ENCODE results near the gene NHLRC2. TPM values are rescaled to one million over a fixed set of nuclear protein-coding genes. Genes with fewer than 3 reads are reported as not detected.

NHLRC2 gene
- total RNA-seq, 1 experiment from 2014 or later, result 30.9 TPM

DNA sequence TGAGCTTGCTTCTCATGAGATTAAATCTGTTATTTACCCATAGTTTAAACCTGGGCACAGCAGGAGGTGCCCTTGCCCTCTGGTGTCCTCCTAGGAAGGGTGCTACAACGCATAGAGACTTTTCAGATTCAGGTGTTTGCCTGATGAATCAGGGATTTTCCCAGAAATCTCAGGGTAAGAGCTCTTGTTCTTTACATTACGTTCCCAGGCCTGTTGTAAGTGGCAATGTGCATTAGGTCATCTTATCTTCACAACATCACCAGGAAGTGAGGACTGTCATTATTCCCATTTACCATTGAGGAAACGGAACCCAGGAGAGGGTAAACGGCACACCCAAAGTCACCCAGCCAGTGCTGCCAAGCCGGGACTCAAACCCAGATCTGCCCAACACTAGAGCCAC is 73.0 kb downstream of the NHLRC2 start:
- no CpG with 5 or more reads among the region's 5 CpGs for WGBS (ENCODE audit: extremely low coverage, insufficient read length, low lambda C conversion rate)
- Histone ChIP-seq H4K91ac (ENCODE audit: insufficient read length, low read depth, low read length) (no peak overlapping the region), H3K79me2 (ENCODE audit: insufficient read depth, low read length) (no peaks in the 10 kb centered on the region), H3K27ac (ENCODE audit: insufficient read length, low read depth, low read length) (no peak overlapping the region), H4K8ac (replicated peaks; ENCODE audit: insufficient read length, low read depth, low read length) (no peak overlapping the region), H3K4me1 (ENCODE audit: insufficient read depth, low read length) (peaks cover 3% of the 10 kb centered on the region; the same call in 1 of the 2 replicates), H2BK120ac (ENCODE audit: low read depth, low read length, poor library complexity, severe bottlenecking) (no peak overlapping the region), H3K9ac (ENCODE audit: extremely low read depth, insufficient read length, low read length) (no peak overlapping the region), H3K4me2 (ENCODE audit: insufficient read depth, insufficient read length, low read length) (no peak overlapping the region), H3K23ac (ENCODE audit: insufficient read length, low read depth, low read length) (no peak overlapping the region), H2BK15ac (ENCODE audit: low read depth, low read length) (no peak overlapping the region), H3K27me3 (ENCODE audit: insufficient read depth, low read length) (no peaks in the 10 kb centered on the region), H4K20me1 (ENCODE audit: control insufficient read depth, insufficient read depth, insufficient read length) (no peaks in the 10 kb centered on the region), H3K18ac (ENCODE audit: insufficient read length, low read depth, low read length) (no peak overlapping the region), H3K14ac (ENCODE audit: insufficient read depth, low read length) (no peak overlapping the region), H3K4ac (ENCODE audit: low read depth, low read length) (no peak overlapping the region), H3K79me1 (ENCODE audit: insufficient read depth, low read depth, low read length, poor library complexity, severe bottlenecking) (no peaks in the 10 kb centered on the region), H2AFZ (ENCODE audit: low read length) (no peak overlapping the region), H2AK5ac (ENCODE audit: insufficient read length, low read length) (no peak overlapping the region), H3T11ph (ENCODE audit: low read length) (no peak overlapping the region), H3K9me3 (ENCODE audit: control insufficient read depth, low read depth, low read length) (no peaks in the 10 kb centered on the region), H4K5ac (ENCODE audit: insufficient read length, low read depth, low read length) (no peak overlapping the region), H3K23me2 (ENCODE audit: insufficient read length, low read depth, low read length, poor library complexity, severe bottlenecking) (no peaks in the 10 kb centered on the region), H2BK20ac (ENCODE audit: low read depth, low read length, poor library complexity, severe bottlenecking) (no peak overlapping the region), H2BK12ac (ENCODE audit: insufficient read length, low read depth, low read length) (no peak overlapping the region), H2BK5ac (ENCODE audit: insufficient read length, low read length) (no peak overlapping the region), H3K56ac (ENCODE audit: insufficient read length, low read depth, low read length) (no peak overlapping the region)
- Mint-ChIP-seq H3K4me1 (peaks cover 2 to 4% of the 10 kb centered on the region in 2 experiments; a peak in 2 of 4 replicates), H3K36me3 (ENCODE audit: insufficient read depth in 1 of 3, low read depth in 3 of 3) (no peaks in the 10 kb centered on the region), H3K27me3 (ENCODE audit: low read depth) (no peaks in the 10 kb centered on the region), H3K4me3 (no peak overlapping the region), H3K9me3 (no peaks in the 10 kb centered on the region; a peak in 1 of 5 replicates), H3K27ac (no peak overlapping the region)
- no peak for DNase-seq
- TF ChIP-seq, protein P1, sequence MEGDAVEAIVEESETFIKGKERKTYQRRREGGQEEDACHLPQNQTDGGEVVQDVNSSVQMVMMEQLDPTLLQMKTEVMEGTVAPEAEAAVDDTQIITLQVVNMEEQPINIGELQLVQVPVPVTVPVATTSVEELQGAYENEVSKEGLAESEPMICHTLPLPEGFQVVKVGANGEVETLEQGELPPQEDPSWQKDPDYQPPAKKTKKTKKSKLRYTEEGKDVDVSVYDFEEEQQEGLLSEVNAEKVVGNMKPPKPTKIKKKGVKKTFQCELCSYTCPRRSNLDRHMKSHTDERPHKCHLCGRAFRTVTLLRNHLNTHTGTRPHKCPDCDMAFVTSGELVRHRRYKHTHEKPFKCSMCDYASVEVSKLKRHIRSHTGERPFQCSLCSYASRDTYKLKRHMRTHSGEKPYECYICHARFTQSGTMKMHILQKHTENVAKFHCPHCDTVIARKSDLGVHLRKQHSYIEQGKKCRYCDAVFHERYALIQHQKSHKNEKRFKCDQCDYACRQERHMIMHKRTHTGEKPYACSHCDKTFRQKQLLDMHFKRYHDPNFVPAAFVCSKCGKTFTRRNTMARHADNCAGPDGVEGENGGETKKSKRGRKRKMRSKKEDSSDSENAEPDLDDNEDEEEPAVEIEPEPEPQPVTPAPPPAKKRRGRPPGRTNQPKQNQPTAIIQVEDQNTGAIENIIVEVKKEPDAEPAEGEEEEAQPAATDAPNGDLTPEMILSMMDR (conservative IDR thresholded peaks at IDR 0.05), result no peak
